C4-2B (cell line): ENCODE measurements around the gene PRKCE.

Source experiments
- H3K27ac ChIP-seq: fragments of 450-650 bp; 2 replicates; pipeline ENCODE4 v1.5.1; 2017
- CTCF ChIP-seq: fragments of 450-650 bp; conservative IDR thresholded peaks from 2 replicates; pipeline ENCODE4 v1.5.1; 2017; ENCODE audit warnings: mild to moderate bottlenecking
- ZFX ChIP-seq: fragments of 450-650 bp; IDR thresholded peaks from 2 replicates; pipeline ENCODE4 v1.6.1; 2017

The PRKCE gene

GRCh38 chr2:45864121-45864520, 212.6 kb downstream of the PRKCE start:
- no peak overlapping the region for H3K27ac ChIP-seq
- TF ChIP-seq CTCF (no peak), ZFX (no peak)

- H3K27ac ChIP-seq: no peak overlapping the region
- TF ChIP-seq ZFX (no peak), CTCF (no peak)
Observed at GRCh38 chr2:45867349-45867748, 215.9 kb downstream of the PRKCE start.

GRCh38 chr2:45867800-45868199, 216.3 kb downstream of the PRKCE start:
- H3K27ac ChIP-seq: no peak overlapping the region
- TF ChIP-seq CTCF (no peak), ZFX (no peak)

- TF ChIP-seq ZFX (no peak), CTCF (no peak)
- H3K27ac ChIP-seq: no peak overlapping the region
Observed at GRCh38 chr2:45869165-45869501, 217.7 kb downstream of the PRKCE start.

GRCh38 chr2:45871025-45871424, 219.6 kb downstream of the PRKCE start:
- TF ChIP-seq CTCF (no peak), ZFX (no peak)
- no peak overlapping the region for H3K27ac ChIP-seq

- TF ChIP-seq CTCF (no peak), ZFX (no peak)
- no peak overlapping the region for H3K27ac ChIP-seq
Observed at GRCh38 chr2:45871541-45871940, 220.1 kb downstream of the PRKCE start.

GRCh38 chr2:45872211-45872610, 220.7 kb downstream of the PRKCE start:
- H3K27ac ChIP-seq: no peak overlapping the region
- TF ChIP-seq ZFX: no peak
- TF ChIP-seq CTCF: no peak
